Heart right ventricle (tissue), 16 donors: ENCODE measurements around the gene RHEBL1. TPM values are rescaled to one million over a fixed set of nuclear protein-coding genes. Genes with fewer than 3 reads are reported as not detected.

Experiments
- ATAC-seq, 8 donors: fragments of 200-7000 bp; cut with Tn5 transposase; one replicate each; pipeline ENCODE4 v1.9.1; 2020; ENCODE audit warnings: mild to moderate bottlenecking in 8 of 8, moderate library complexity in 8 of 8, moderate number of reproducible peaks in 1 of 8
- DNase-seq, 2 donors: peaks; one replicate each; pipeline ENCODE4 v3.0.0-alpha.2; 2020
- H3K27ac ChIP-seq, 10 donors: fragments of 200-600 bp; sonication (generic) in 2 of 10; one replicate each; pipeline versions ENCODE4 v1.5.0 to v1.8.0; 2020 to 2022; ENCODE audit warnings: mild to moderate bottlenecking in 3 of 10
- H3K27me3 ChIP-seq, 7 donors: fragments of 200-600 bp; one replicate each; pipeline ENCODE4 v1.8.0; 2021 to 2022; ENCODE audit warnings: mild to moderate bottlenecking in 2 of 7
- H3K36me3 ChIP-seq, 9 donors: fragments of 200-600 bp; sonication (generic) in 1 of 9; one replicate each; pipeline versions ENCODE4 v1.5.0 to v1.8.0; 2020 to 2022; ENCODE audit warnings: mild to moderate bottlenecking in 2 of 9
- H3K4me1 ChIP-seq, 9 donors: fragments of 200-600 bp; sonication (generic) in 1 of 9; one replicate each; pipeline versions ENCODE4 v1.5.0 to v1.8.0; 2020 to 2022; ENCODE audit warnings: mild to moderate bottlenecking in 4 of 9
- H3K4me3 ChIP-seq, 10 donors: fragments of 200-600 bp; sonication (generic) in 2 of 10; one replicate each; pipeline versions ENCODE4 v1.5.0 to v1.8.0; 2020 to 2022; ENCODE audit warnings: mild to moderate bottlenecking in 7 of 10, moderate library complexity in 2 of 10
- H3K9me3 ChIP-seq, 11 donors: fragments of 200-600 bp in 10 of 11; sonication (generic) in 2 of 11; one replicate each; pipeline versions ENCODE4 v1.5.0 to v1.8.0; 2013 to 2022; ENCODE audit warnings: mild to moderate bottlenecking in 2 of 11, control low read depth in 1 of 11, moderate library complexity in 1 of 11
- CTCF ChIP-seq, 9 donors: fragments of 200-600 bp; sonication (generic) in 2 of 9; IDR thresholded peaks; one replicate each; pipeline versions ENCODE4 v1.5.0 to v1.8.0; 2021 to 2022; ENCODE audit warnings: antibody characterized with exemption in 9 of 9, mild to moderate bottlenecking in 5 of 9, moderate library complexity in 1 of 9
- whole genome bisulfite sequencing, 2 donors: extraction: QIAGEN DNeasy Blood & Tissue Kit; methylation state at CpG; one replicate each; pipeline ENCODE4 v1.1.7; 2013; ENCODE audit warnings: inconsistent platforms in 1 of 2; 5-methylcytosine and 5-hydroxymethylcytosine counted together
- intact Hi-C, 10 donors: fragments of 100-400 bp; cut with DNase I; formaldehyde crosslinking; loops; one replicate each; pipeline versions ENCODE4 v1.11.1 to v1.14.2; 2022
- polyA plus RNA-seq, 2 donors: library from polyadenylated mRNA; stranded (reverse); fragments of 200-250 nt; gene quantifications; one replicate each; pipeline ENCODE4 v1.2.3, GENCODE V29; 2013
- total RNA-seq, 10 donors: library from RNA; stranded (reverse); fragmentation: NEBNext Ultra II Directional in 3 of 10; extraction: Animal tissue kit (Norgen Biotek cat#: 25700) in 3 of 10; gene quantifications; one replicate each; pipeline versions ENCODE4 v1.2.1 to v1.2.4, GENCODE V29; 2021 to 2023
- donor health status: Arrhythmogenic right ventricular cardiomyopathy.
- donor health status: ischemic (EF 13 %, LVEDD 7.1; RV severe dilation, severe dysfunction).
- donor health status: healthy with polysubstance abuse.
- donor health status: DM: no; HTN: yes; CAD: no.
- donor health status: DM: no; HTN: no; CAD: no.
- donor health status: ischemic (EF 25% LVEDD 6.9; RV normal size, moderate dysfunction).
- donor health status: ischemic (EF 25% LVEDD 5.7; RV mildly dilated, moderate dysfunction).
- donor health status: healthy.
- donor health status: DM: yes; HTN: yes; CAD: no.
- donor health status: Ischemic cardiomyopathy.
- donor health status: ischemic (EF 35%, LVEDD 5.7; RV mildly dilated, moderate dysfunction).
- donor health status: nonischemic (EF 11% LVEDD 7.7; RV severe dilation, severe dysfunction).
- donor health status: DM: yes; HTN: yes; CAD: no.
- donor health status: PGD.
- donor health status: ischemic (EF 29% LVEDD 5.4; RV normal size, mild dysfunction).
- donor health status: nonischemic (EF 23%, LVEDD 6.1; RV moderate dilation, normal function).

Gene RHEBL1
- total and polyA plus RNA-seq, 12 donors: 0.23 to 1.9 (median 0.45) TPM; not detected in 2

- peaks cover 0 to 17% (median 10%) of the 10 kb centered on the region in 9 donors for H3K36me3 ChIP-seq
- H3K27me3 ChIP-seq: no peaks in the 10 kb centered on the region
- DNase-seq (no peak), ATAC-seq (peak in 1 of 8 donors; percentile 1)
- peak overlapping the region in 8 of 10 donors; percentile 95 to 100 (median 99) for H3K27ac ChIP-seq
- H3K9me3 ChIP-seq: no peaks in the 10 kb centered on the region
- peaks cover 24 to 63% (median 53%) of the 10 kb centered on the region in 9 donors for H3K4me1 ChIP-seq
- H3K4me3 ChIP-seq: peak overlapping the region; percentile 74 to 99 (median 97)
- 0% methylated on average over 1 of the region's 1 CpG for WGBS, 2 donors
- intact Hi-C loops: loop anchor here in 2 of 10 donors (5.0 kb wide), 1 partner anchor 37 kb away; no protein-coding TSS in a partner anchor
- TF ChIP-seq CTCF (IDR thresholded peaks at IDR 0.05): no peak
Observed at GRCh38 chr12:49059045-49059298, 10.8 kb downstream of the RHEBL1 start.

GRCh38 chr12:49058366-49059044, 11.3 kb downstream of the RHEBL1 start:
- peaks cover 24 to 63% (median 53%) of the 10 kb centered on the region in 9 donors for H3K4me1 ChIP-seq
- peaks cover 0 to 21% (median 15%) of the 10 kb centered on the region in 9 donors for H3K36me3 ChIP-seq
- peak overlapping the region in 8 of 10 donors; percentile 95 to 100 (median 99) for H3K27ac ChIP-seq
- DNase-seq: no peak
- no peaks in the 10 kb centered on the region for H3K9me3 ChIP-seq
- peak overlapping the region; percentile 74 to 99 (median 97) for H3K4me3 ChIP-seq
- WGBS, 2 donors: 4 to 8% methylated on average over 5 of the region's 5 CpGs
- no peaks in the 10 kb centered on the region for H3K27me3 ChIP-seq
- ATAC-seq: no peak
- intact Hi-C loops: loop anchor here in 3 of 10 donors (1.0 to 5.0 kb wide), 2 partner anchors 36 to 38 kb away; no protein-coding TSS in a partner anchor
- TF ChIP-seq CTCF (IDR thresholded peaks at IDR 0.05): no peak

- Histone ChIP-seq H3K27me3 (no peaks in the 10 kb centered on the region), H3K27ac (peak overlapping the region in 8 of 10 donors; percentile 95 to 100 (median 99)), H3K9me3 (no peaks in the 10 kb centered on the region), H3K36me3 (peaks cover 0 to 28% (median 21%) of the 10 kb centered on the region in 9 donors), H3K4me3 (peak overlapping the region in 9 of 10 donors; percentile 74 to 99 (median 98)), H3K4me1 (peaks cover 24 to 63% (median 53%) of the 10 kb centered on the region in 9 donors)
- DNase-seq: no peak
- ATAC-seq: no peak
- 2 to 4% methylated on average over 4 of the region's 4 CpGs for WGBS, 2 donors
- no peak for TF ChIP-seq CTCF (IDR thresholded peaks at IDR 0.05)
- intact Hi-C loops: loop anchor here in 4 of 10 donors (1.0 to 5.0 kb wide), 3 partner anchors 36 to 39 kb away; partner anchors contain the start of gene PRKAG1 (in 1 of the 4)
Observed at GRCh38 chr12:49057888-49058287, 11.9 kb downstream of the RHEBL1 start.

GRCh38 chr12:49055978-49056754, 13.6 kb downstream of the RHEBL1 start:
- TF ChIP-seq CTCF (IDR thresholded peaks at IDR 0.05): no peak
- Histone ChIP-seq H3K4me1 (peaks cover 24 to 58% (median 47%) of the 10 kb centered on the region in 9 donors), H3K9me3 (no peaks in the 10 kb centered on the region), H3K27me3 (no peaks in the 10 kb centered on the region), H3K4me3 (peak overlapping the region in 7 of 10 donors; percentile 5 to 98 (median 24)), H3K27ac (peak overlapping the region in 6 of 10 donors; percentile 39 to 100 (median 99)), H3K36me3 (peaks cover 0 to 45% (median 38%) of the 10 kb centered on the region in 9 donors)
- intact Hi-C loops: loop anchor here in 3 of 10 donors (2.0 to 5.0 kb wide), 2 partner anchors 34 to 37 kb away; partner anchors contain the start of gene PRKAG1 (in 1 of the 3)
- DNase-seq (peak in 1 of 2 donors; percentile 72), ATAC-seq (peak; percentile 36 to 63 (median 56))
- WGBS, 2 donors: 42 to 48% methylated on average over 7 of the region's 7 CpGs
